ENCODE results near the gene PURA.
A peak's percentile ranks its signal among the peaks of the same experiment; 100 is the strongest.

PURA gene

DNA sequence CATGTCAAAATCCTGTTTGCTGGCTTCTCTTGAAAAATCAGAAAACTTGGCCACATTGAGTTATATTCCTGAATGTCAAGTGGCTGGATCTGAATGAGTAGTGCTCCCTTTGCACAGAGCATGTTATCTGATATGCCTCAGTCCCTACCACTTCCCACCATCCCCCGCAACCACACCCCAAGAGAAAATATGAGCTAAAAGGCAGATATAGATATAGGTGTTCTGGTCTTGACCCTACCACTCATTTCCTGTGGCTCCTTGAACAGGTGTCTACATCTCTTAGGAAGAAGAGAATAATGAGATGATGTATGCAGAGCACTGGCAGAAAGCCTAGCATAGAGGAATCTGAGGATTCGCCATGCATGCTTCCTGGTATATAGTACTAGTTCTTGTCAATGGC, 54.5 kb downstream of the PURA start:
- Histone ChIP-seq H3K9me3 (ENCODE audit: control insufficient read depth in 5 of 5, low read length in 5 of 5) (no peaks in the 10 kb centered on the region), H3K36me3 (ENCODE audit: control insufficient read depth in 5 of 5, insufficient read depth in 5 of 5, low read length in 5 of 5) (peaks cover 0 to 5% (median 0%) of the 10 kb centered on the region in 5 donors), H3K4me1 (ENCODE audit: control insufficient read depth in 5 of 5, insufficient read depth in 5 of 5, low read length in 5 of 5) (peaks cover 2 to 16% (median 8%) of the 10 kb centered on the region in 5 donors), H3K27ac (ENCODE audit: low read depth, low read length) (no peak overlapping the region), H3K9ac (ENCODE audit: low read length in 5 of 5) (no peak overlapping the region), H3K27me3 (ENCODE audit: control insufficient read depth in 5 of 5, insufficient read depth in 4 of 5, low read length in 5 of 5) (no peaks in the 10 kb centered on the region), H3K4me3 (ENCODE audit: low read depth in 1 of 5, low read length in 5 of 5) (no peak overlapping the region)

DNA sequence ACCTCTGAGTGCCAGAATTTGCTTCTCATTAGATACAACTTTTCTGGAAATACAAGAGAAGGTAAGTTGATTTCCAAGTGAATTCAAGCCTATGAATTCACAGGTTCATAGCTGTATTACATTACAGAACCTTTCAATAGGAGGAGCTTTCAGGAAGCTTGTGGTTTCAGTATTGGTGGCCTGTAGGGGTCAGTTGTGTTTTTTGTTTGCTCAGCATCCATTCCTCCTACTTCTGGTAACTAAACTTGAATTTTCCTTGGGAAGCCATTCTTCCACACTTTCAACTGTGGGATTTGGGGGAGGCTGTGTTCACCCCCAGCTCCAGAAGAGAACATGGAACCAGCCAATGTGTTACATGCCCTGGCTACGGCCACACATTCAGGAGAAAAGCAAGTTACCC, 55.5 kb downstream of the PURA start:
- H3K4me1 ChIP-seq (ENCODE audit: control insufficient read depth in 5 of 5, insufficient read depth in 5 of 5, low read length in 5 of 5): peaks cover 2 to 18% (median 11%) of the 10 kb centered on the region in 5 donors
- no peak overlapping the region for H3K27ac ChIP-seq (ENCODE audit: low read depth, low read length)

GRCh38 chr5:140172483-140172882, 58.6 kb downstream of the PURA start:
- Histone ChIP-seq H3K4me1 (ENCODE audit: control insufficient read depth in 5 of 5, insufficient read depth in 5 of 5, low read length in 5 of 5) (peaks cover 2 to 25% (median 20%) of the 10 kb centered on the region in 5 donors), H3K36me3 (ENCODE audit: control insufficient read depth in 5 of 5, insufficient read depth in 5 of 5, low read length in 5 of 5) (peaks cover 0 to 5% (median 0%) of the 10 kb centered on the region in 5 donors)

More for the DNA sequence above, 55.5 kb downstream of the PURA start:
- H3K4me3 ChIP-seq (ENCODE audit: low read depth in 1 of 5, low read length in 5 of 5): no peak overlapping the region
- H3K9me3 ChIP-seq (ENCODE audit: control insufficient read depth in 5 of 5, low read length in 5 of 5): no peaks in the 10 kb centered on the region
- peaks cover 0 to 5% (median 0%) of the 10 kb centered on the region in 5 donors for H3K36me3 ChIP-seq (ENCODE audit: control insufficient read depth in 5 of 5, insufficient read depth in 5 of 5, low read length in 5 of 5)
- H3K27me3 ChIP-seq (ENCODE audit: control insufficient read depth in 5 of 5, insufficient read depth in 4 of 5, low read length in 5 of 5): no peaks in the 10 kb centered on the region
- no peak overlapping the region for H3K9ac ChIP-seq (ENCODE audit: low read length in 5 of 5)

DNA sequence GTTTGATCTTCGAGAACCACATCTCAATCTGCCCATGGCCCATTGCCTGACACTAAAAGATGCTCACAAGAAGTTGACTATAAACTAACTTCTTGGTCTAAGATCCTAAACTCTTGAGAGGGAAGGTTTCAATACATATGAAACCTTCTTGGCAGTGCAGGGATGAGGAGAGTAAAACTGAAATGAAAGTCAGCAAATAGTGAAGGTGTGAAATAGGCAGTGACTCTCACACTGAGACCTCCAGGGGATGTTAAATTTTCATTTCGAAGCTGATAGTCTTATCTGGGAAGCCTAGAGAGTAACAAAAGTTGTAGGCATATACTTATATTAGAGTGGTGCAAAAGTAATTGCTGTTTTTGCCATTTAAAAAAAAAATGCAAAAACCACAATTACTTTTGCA, 60.1 kb downstream of the PURA start:
- Histone ChIP-seq H3K9ac (ENCODE audit: low read length in 5 of 5) (peak overlapping the region in 1 of 5 donors; percentile 100), H3K4me1 (ENCODE audit: control insufficient read depth in 5 of 5, insufficient read depth in 5 of 5, low read length in 5 of 5) (peaks cover 2 to 35% (median 31%) of the 10 kb centered on the region in 5 donors), H3K27me3 (ENCODE audit: control insufficient read depth in 5 of 5, insufficient read depth in 4 of 5, low read length in 5 of 5) (no peaks in the 10 kb centered on the region), H3K36me3 (ENCODE audit: control insufficient read depth in 5 of 5, insufficient read depth in 5 of 5, low read length in 5 of 5) (peaks cover 0 to 5% (median 0%) of the 10 kb centered on the region in 5 donors), H3K9me3 (ENCODE audit: control insufficient read depth in 5 of 5, low read length in 5 of 5) (no peaks in the 10 kb centered on the region), H3K27ac (ENCODE audit: low read depth, low read length) (peak overlapping the region; percentile 100), H3K4me3 (ENCODE audit: low read depth in 1 of 5, low read length in 5 of 5) (no peak overlapping the region)

More at GRCh38 chr5:140172483-140172882, 58.6 kb downstream of the PURA start:
- Histone ChIP-seq H3K4me3 (ENCODE audit: low read depth in 1 of 5, low read length in 5 of 5) (no peak overlapping the region), H3K27ac (ENCODE audit: low read depth, low read length) (no peak overlapping the region), H3K9me3 (ENCODE audit: control insufficient read depth in 5 of 5, low read length in 5 of 5) (no peaks in the 10 kb centered on the region), H3K9ac (ENCODE audit: low read length in 5 of 5) (no peak overlapping the region), H3K27me3 (ENCODE audit: control insufficient read depth in 5 of 5, insufficient read depth in 4 of 5, low read length in 5 of 5) (no peaks in the 10 kb centered on the region)

DNA sequence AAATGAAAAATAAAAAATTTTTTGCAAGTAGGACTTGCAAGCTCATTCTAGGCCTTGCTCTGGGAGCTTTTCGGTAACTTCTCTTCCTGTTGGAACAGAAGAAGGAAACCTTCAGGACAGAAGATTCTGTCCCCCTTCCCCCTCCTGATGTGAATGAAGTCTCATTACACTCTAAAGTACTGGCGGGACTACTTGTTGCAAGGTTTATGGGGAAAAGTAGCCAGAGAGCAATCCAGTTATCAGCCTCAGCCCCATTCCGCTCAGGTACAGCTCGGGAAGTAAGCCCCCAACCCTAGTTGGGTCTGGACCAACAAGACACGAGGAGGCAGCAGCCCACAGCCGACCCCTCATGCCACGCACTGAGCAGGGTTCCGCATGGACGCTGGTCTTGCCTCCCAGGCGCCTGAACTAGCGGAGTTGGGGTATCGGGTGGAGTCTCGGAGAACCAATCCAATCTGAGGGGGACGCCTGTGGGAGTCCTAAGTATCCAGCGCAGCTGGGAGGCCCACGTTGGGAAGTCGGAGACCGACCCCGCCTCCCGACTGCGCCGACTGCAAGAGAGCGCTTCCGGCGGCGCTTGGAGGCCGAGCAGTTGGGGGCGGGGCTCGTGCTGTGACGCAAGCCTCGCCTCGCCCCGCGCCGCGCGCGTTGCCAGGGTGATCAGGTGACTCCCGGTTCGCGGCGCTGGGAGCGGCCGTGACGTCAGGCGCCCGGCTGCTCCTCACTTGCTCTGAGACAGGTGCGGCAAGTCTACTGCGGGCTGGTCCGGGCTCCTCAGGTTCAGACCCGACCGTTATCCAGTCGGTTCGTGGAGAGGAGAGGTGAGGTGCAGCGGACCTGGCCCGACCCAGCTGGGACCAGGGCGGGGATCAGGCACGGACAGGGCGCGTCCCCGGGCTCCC, 60.8 kb downstream of the PURA start, which contains the start of gene CYSTM1:
CYSTM1 (plus strand) TSS at position 724 of the 902 bp plus-strand sequence. CDS start 19,278 bp downstream, outside the sequence.
- Histone ChIP-seq H3K27ac (ENCODE audit: low read depth, low read length) (peak within 1 kb of the TSS; percentile 100), H3K4me3 (ENCODE audit: low read depth in 1 of 5, low read length in 5 of 5) (peak within 1 kb of the TSS; percentile 84 to 93 (median 87)), H3K27me3 (ENCODE audit: control insufficient read depth in 5 of 5, insufficient read depth in 4 of 5, low read length in 5 of 5) (no peaks in the 10 kb centered on the region), H3K4me1 (ENCODE audit: control insufficient read depth in 5 of 5, insufficient read depth in 5 of 5, low read length in 5 of 5) (peaks cover 2 to 35% (median 31%) of the 10 kb centered on the region in 5 donors), H3K36me3 (ENCODE audit: control insufficient read depth in 5 of 5, insufficient read depth in 5 of 5, low read length in 5 of 5) (peaks cover 0 to 5% (median 0%) of the 10 kb centered on the region in 5 donors), H3K9ac (ENCODE audit: low read length in 5 of 5) (peak within 1 kb of the TSS; percentile 93 to 100 (median 96)), H3K9me3 (ENCODE audit: control insufficient read depth in 5 of 5, low read length in 5 of 5) (no peaks in the 10 kb centered on the region)
